ENCODE measurements around the gene PCDH9. TPM values are rescaled to one million over a fixed set of nuclear protein-coding genes. Genes with fewer than 3 reads are reported as not detected.

PCDH9 gene
- total and polyA plus RNA-seq, 2 experiments from 2014 or later = 0.31 to 0.52 TPM

- Histone ChIP-seq H3F3A (replicated peaks; ENCODE audit: low read depth) (no peaks in the 10 kb centered on the region), H3K9me2 (ENCODE audit: insufficient read depth) (no peaks in the 10 kb centered on the region), H2AFZ (no peak overlapping the region), H3K36me3 (ENCODE audit: insufficient read depth) (no peaks in the 10 kb centered on the region), H3K4me3 (no peak overlapping the region), H3K79me2 (replicated peaks; ENCODE audit: insufficient read depth) (no peaks in the 10 kb centered on the region), H4K20me1 (replicated peaks; ENCODE audit: insufficient read depth) (no peaks in the 10 kb centered on the region), H3K4me2 (no peak overlapping the region), H3K4me1 (ENCODE audit: insufficient read depth) (peaks cover 5% of the 10 kb centered on the region; the same call in 1 of the 2 replicates), H3K27me3 (ENCODE audit: insufficient read depth) (no peaks in the 10 kb centered on the region), H3K27ac (ENCODE audit: low read depth) (no peak overlapping the region)
- peak; percentile 24 for DNase-seq (ENCODE audit: low spot score)
- TF ChIP-seq EZH2 (IDR thresholded peaks at IDR 0.05; ENCODE audit: low read depth, unreplicated experiment) = no peak
- peak in 1 of 2 experiments; percentile 78; a peak in 3 of 4 replicates for TF ChIP-seq CTCF (conservative IDR thresholded peaks at IDR 0.05; ENCODE audit: low read depth in 2 of 2)
- Mint-ChIP-seq H3K4me3 (no peak overlapping the region), H3K4me1 (peaks cover 12% of the 10 kb centered on the region; the same call in 2 of the 3 replicates), H3K9me3 (no peaks in the 10 kb centered on the region), H3K27me3 (ENCODE audit: insufficient read depth, low read depth, poor library complexity) (no peaks in the 10 kb centered on the region), H3K36me3 (ENCODE audit: low read depth) (no peaks in the 10 kb centered on the region), H3K27ac (no peak overlapping the region)
- no peak for ATAC-seq
Observed at GRCh38 chr13:67238277-67238859, 8.2 kb upstream of the PCDH9 start.

- Histone ChIP-seq H3K9me2 (ENCODE audit: insufficient read depth) (no peaks in the 10 kb centered on the region), H3K27ac (ENCODE audit: low read depth) (no peak overlapping the region), H2AFZ (no peak overlapping the region), H3K79me2 (replicated peaks; ENCODE audit: insufficient read depth) (no peaks in the 10 kb centered on the region), H3K4me3 (no peak overlapping the region), H3K4me1 (ENCODE audit: insufficient read depth) (peaks cover 8% of the 10 kb centered on the region; the same call in 1 of the 2 replicates), H3K4me2 (no peak overlapping the region), H3F3A (replicated peaks; ENCODE audit: low read depth) (no peaks in the 10 kb centered on the region), H3K27me3 (ENCODE audit: insufficient read depth) (no peaks in the 10 kb centered on the region; the same call in 1 of the 2 replicates), H3K36me3 (ENCODE audit: insufficient read depth) (no peaks in the 10 kb centered on the region), H4K20me1 (replicated peaks; ENCODE audit: insufficient read depth) (no peaks in the 10 kb centered on the region)
- Mint-ChIP-seq H3K36me3 (ENCODE audit: low read depth) (no peaks in the 10 kb centered on the region), H3K9me3 (no peaks in the 10 kb centered on the region; the same call in 2 of the 3 replicates), H3K4me1 (peaks cover 12% of the 10 kb centered on the region), H3K27me3 (ENCODE audit: insufficient read depth, low read depth, poor library complexity) (peaks cover 3% of the 10 kb centered on the region), H3K4me3 (no peak overlapping the region), H3K27ac (no peak overlapping the region)
- DNase-seq (ENCODE audit: low spot score) = no peak
- ATAC-seq = no peak
- TF ChIP-seq ZNF462 (CRISPR knock-in tag; IDR thresholded peaks at IDR 0.05) (no peak), STAT1 (IDR thresholded peaks at IDR 0.05; ENCODE audit: unreplicated experiment) (no peak), CTCF (conservative IDR thresholded peaks at IDR 0.05; ENCODE audit: low read depth in 2 of 2) (no peak), JUNB (IDR thresholded peaks at IDR 0.05; ENCODE audit: unreplicated experiment) (no peak), NANOG (IDR thresholded peaks at IDR 0.05; ENCODE audit: borderline replicate concordance) (no peak), ZNF331 (CRISPR knock-in tag; IDR thresholded peaks at IDR 0.05; ENCODE audit: low read depth) (no peak), ETS1 (IDR thresholded peaks at IDR 0.05) (no peak), EZH2 (IDR thresholded peaks at IDR 0.05; ENCODE audit: low read depth, unreplicated experiment) (no peak), POLR2AphosphoS5 (IDR thresholded peaks at IDR 0.05; ENCODE audit: low read depth) (no peak), CREB1 (CRISPR knock-in tag; IDR thresholded peaks at IDR 0.05; ENCODE audit: low read depth) (no peak)
Observed at GRCh38 chr13:67235265-67235664, 5.1 kb upstream of the PCDH9 start.

Data from GM23338 (cell line).